Mesenchymal stem cell (in vitro differentiated cells and primary cell): Measurements from ENCODE around the gene STAB1.

Source experiments
- DNase-seq: peaks from one replicate; pipeline ENCODE4 v3.0.0-alpha.2; 2013
- H2AFZ ChIP-seq: one replicate; pipeline ENCODE4 v1.6.1; 2013; ENCODE audit warnings: low read depth, mild to moderate bottlenecking, control low read depth, inconsistent platforms, low read length, moderate library complexity
- H2AK5ac ChIP-seq: 2 replicates; pipeline ENCODE4 v1.6.1; 2013; ENCODE audit warnings: low read length, moderate library complexity, mild to moderate bottlenecking, inconsistent platforms; ENCODE audit not compliant: severe bottlenecking
- H2BK120ac ChIP-seq: one replicate; pipeline ENCODE4 v1.6.1; 2013; ENCODE audit warnings: low read depth, mild to moderate bottlenecking, inconsistent platforms, low read length, moderate library complexity
- H2BK12ac ChIP-seq, 2 experiments: one replicate each; pipeline ENCODE4 v1.6.1; 2013; ENCODE audit warnings: inconsistent platforms in 2 of 2, low read length in 2 of 2, mild to moderate bottlenecking in 2 of 2, moderate library complexity in 2 of 2, control low read depth in 1 of 2
- H2BK15ac ChIP-seq: one replicate; pipeline ENCODE4 v1.6.1; 2013; ENCODE audit warnings: mild to moderate bottlenecking, low read depth, inconsistent platforms; ENCODE audit not compliant: poor library complexity, severe bottlenecking
- H2BK5ac ChIP-seq: 2 replicates; pipeline ENCODE4 v1.6.1; 2013; ENCODE audit warnings: low read depth, mild to moderate bottlenecking, low read length, control low read depth, inconsistent platforms; ENCODE audit not compliant: poor library complexity, severe bottlenecking
- H3K14ac ChIP-seq, 2 experiments: one replicate each; pipeline ENCODE4 v1.6.1; 2013; ENCODE audit warnings: inconsistent platforms in 2 of 2, low read length in 2 of 2, control low read depth in 1 of 2, mild to moderate bottlenecking in 1 of 2, moderate library complexity in 1 of 2
- H3K18ac ChIP-seq, 2 experiments: one replicate each; pipeline ENCODE4 v1.6.1; 2013; ENCODE audit warnings: inconsistent platforms in 2 of 2, low read length in 2 of 2, control low read depth in 1 of 2, low read depth in 1 of 2, mild to moderate bottlenecking in 1 of 2
- H3K23ac ChIP-seq, 2 experiments: one replicate each; pipeline ENCODE4 v1.6.1; 2013; ENCODE audit warnings: inconsistent platforms in 2 of 2, low read length in 2 of 2, mild to moderate bottlenecking in 2 of 2, moderate library complexity in 2 of 2, control low read depth in 1 of 2
- H3K27ac ChIP-seq: 2 replicates; pipeline ENCODE4 v1.5.1; 2013; ENCODE audit warnings: mild to moderate bottlenecking, moderate library complexity, low read length, control low read depth, inconsistent platforms; ENCODE audit not compliant: poor library complexity, severe bottlenecking
- H3K27me3 ChIP-seq, 2 experiments: 2 replicates each; pipeline versions ENCODE4 v1.6.1 to v1.7.0; 2013; ENCODE audit warnings: low read length in 2 of 2, mild to moderate bottlenecking in 2 of 2, moderate library complexity in 2 of 2, control low read depth in 1 of 2, inconsistent platforms in 1 of 2; ENCODE audit not compliant: control insufficient read depth in 1 of 2, insufficient read depth in 1 of 2
- H3K36me3 ChIP-seq, 2 experiments: 2 replicates each; pipeline versions ENCODE4 v1.6.1 to v1.7.0; 2013; ENCODE audit warnings: low read length in 2 of 2, control low read depth in 1 of 2, inconsistent platforms in 1 of 2, low read depth in 1 of 2, mild to moderate bottlenecking in 1 of 2; ENCODE audit not compliant: insufficient read depth in 2 of 2, control insufficient read depth in 1 of 2
- H3K4ac ChIP-seq, 2 experiments: one replicate each; pipeline ENCODE4 v1.6.1; 2013; ENCODE audit warnings: inconsistent platforms in 2 of 2, low read length in 2 of 2, mild to moderate bottlenecking in 2 of 2, moderate library complexity in 2 of 2, control low read depth in 1 of 2, low read depth in 1 of 2
- H3K4me1 ChIP-seq: 2 replicates; pipeline ENCODE4 v1.6.1; 2013; ENCODE audit warnings: low read depth, low read length, control low read depth; ENCODE audit not compliant: control insufficient read depth, insufficient read depth
- H3K4me2 ChIP-seq: 2 replicates; pipeline ENCODE4 v1.6.1; 2013; ENCODE audit warnings: low read length, mild to moderate bottlenecking, inconsistent platforms; ENCODE audit not compliant: poor library complexity, severe bottlenecking
- H3K4me3 ChIP-seq, 2 experiments: 2 replicates each; pipeline versions ENCODE4 v1.5.1 to v1.7.0; 2013; ENCODE audit warnings: low read length in 2 of 2, mild to moderate bottlenecking in 2 of 2, control low read depth in 1 of 2, low read depth in 1 of 2; ENCODE audit not compliant: insufficient read depth in 1 of 2
- H3K79me1 ChIP-seq: replicated peaks from 2 replicates; pipeline ENCODE4 v1.6.1; 2013; ENCODE audit warnings: mild to moderate bottlenecking, control low read depth, low read length, inconsistent platforms; ENCODE audit not compliant: poor library complexity, severe bottlenecking
- H3K9ac ChIP-seq: 2 replicates; pipeline ENCODE4 v1.7.0; 2013; ENCODE audit warnings: mild to moderate bottlenecking, low read length, moderate library complexity
- H3K9me3 ChIP-seq: 2 replicates; pipeline ENCODE4 v1.7.0; 2013; ENCODE audit warnings: mild to moderate bottlenecking, low read length; ENCODE audit not compliant: control insufficient read depth
- H4K8ac ChIP-seq: one replicate; pipeline ENCODE4 v1.6.1; 2013; ENCODE audit warnings: inconsistent platforms, mild to moderate bottlenecking, low read length, moderate library complexity
- H4K91ac ChIP-seq: one replicate; pipeline ENCODE4 v1.6.1; 2013; ENCODE audit warnings: mild to moderate bottlenecking, low read length, inconsistent platforms
- WGBS: methylation state at CpG from one replicate; pipeline ENCODE4 v1.1.7; 2013; ENCODE audit warnings: mixed read lengths; 5-methylcytosine and 5-hydroxymethylcytosine counted together

STAB1 gene

DNA sequence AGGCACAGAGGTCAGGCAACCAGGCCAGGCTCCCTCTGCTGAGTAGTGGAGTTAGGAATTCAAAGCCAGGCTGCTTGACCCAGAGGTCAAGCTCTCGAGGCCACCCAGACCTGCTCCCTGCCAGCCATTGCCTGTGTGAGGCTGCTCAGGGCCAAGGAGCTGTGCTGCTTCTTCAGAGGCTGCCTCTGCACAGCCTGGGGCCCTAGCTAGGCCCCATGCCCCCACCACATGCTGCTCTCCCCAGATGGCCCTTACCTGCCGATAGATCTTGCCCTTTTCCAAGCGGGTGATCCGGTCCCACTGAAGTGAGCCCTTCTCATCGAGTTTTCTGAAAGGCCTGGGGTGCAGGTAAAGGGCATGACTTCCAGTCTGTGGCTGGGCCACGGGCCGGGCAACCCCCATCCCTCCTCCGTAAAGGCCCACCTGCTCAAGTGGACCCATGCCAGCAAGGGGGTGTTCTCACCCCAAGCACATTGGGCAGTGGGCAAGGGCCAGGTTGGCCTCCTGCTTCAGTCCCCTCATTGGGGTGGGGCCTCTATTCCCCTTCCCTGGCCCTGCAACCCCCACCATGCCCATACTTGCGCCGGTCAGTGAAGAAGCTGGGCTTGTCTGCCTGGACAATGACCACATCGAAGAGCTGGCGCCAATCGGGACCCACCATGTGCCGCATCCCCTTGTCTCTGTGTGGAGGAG, 32.0 kb downstream of the STAB1 start:
- H3K23ac ChIP-seq = no peak overlapping the region
- no peak overlapping the region for H3K18ac ChIP-seq
- no peak overlapping the region for H3K4me3 ChIP-seq
- H4K8ac ChIP-seq = no peak overlapping the region
- no peak overlapping the region for H3K4me2 ChIP-seq
- no peak overlapping the region for H4K91ac ChIP-seq
- no peak overlapping the region for H2AFZ ChIP-seq
- H3K14ac ChIP-seq = peak overlapping the region in 1 of 2 experiments; percentile 35
- DNase-seq = peak; percentile 23
- peaks cover 26% of the 10 kb centered on the region for H3K79me1 ChIP-seq
- peak overlapping the region in 1 of 2 experiments; percentile 48 for H2BK12ac ChIP-seq
- peaks cover 48 to 92% of the 10 kb centered on the region in 2 experiments for H3K36me3 ChIP-seq
- no peaks in the 10 kb centered on the region for H3K9me3 ChIP-seq
- H3K4me1 ChIP-seq = peaks cover 39% of the 10 kb centered on the region
- no peaks in the 10 kb centered on the region for H3K27me3 ChIP-seq
- no peak overlapping the region for H3K4ac ChIP-seq
- no peak overlapping the region for H3K27ac ChIP-seq
- no peak overlapping the region for H2BK15ac ChIP-seq
- H2AK5ac ChIP-seq = no peak overlapping the region
- no peak overlapping the region for H2BK5ac ChIP-seq
- H3K9ac ChIP-seq = no peak overlapping the region
- 90% methylated on average over 14 of the region's 14 CpGs for WGBS
- no peak overlapping the region for H2BK120ac ChIP-seq

DNA sequence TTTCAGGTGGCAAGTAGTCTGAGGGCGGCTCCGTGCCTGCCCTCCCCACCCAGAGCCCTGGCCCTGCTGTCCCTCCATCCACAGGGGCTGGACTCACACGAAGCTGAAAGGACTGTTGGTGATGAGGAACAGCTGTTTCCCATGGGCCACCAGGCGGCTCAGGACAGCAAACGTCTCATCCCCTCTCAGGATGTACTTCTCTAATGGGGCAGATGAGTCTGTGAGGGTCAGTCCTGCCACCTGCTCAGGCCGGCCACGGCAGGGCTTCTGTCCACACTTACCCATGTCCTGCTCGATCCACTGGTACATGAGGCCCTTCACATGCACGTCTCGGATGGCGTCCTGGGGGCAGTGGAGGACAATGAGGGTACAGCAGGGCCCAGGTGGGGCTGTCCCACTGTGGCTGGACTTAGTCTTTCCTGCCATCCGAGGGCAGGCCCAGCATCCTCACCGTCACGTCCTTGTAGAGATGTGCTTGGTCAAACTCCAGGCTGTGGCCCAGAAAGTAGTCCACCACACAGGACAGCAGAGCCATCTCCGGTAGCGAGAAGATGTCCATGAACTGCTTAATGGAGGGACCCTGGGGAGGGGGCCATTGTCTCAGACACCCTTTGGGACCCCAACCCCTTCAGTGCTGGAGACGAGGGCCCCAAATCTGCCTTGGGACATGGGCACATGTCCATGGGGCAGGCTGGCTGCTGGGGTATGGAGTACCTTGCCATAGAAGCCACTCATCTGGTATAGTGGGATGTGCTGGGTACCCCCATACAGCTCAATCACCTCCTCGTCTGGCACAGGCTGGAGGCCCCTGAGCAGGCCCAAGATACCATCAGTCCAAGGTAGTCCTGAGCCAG, 32.8 kb downstream of the STAB1 start:
- Histone ChIP-seq H3K36me3 (peaks cover 48 to 85% of the 10 kb centered on the region in 2 experiments), H3K14ac (no peak overlapping the region), H2AFZ (no peak overlapping the region), H2BK120ac (no peak overlapping the region), H3K18ac (no peak overlapping the region), H3K4ac (no peak overlapping the region), H3K27ac (no peak overlapping the region), H2BK12ac (peak overlapping the region in 1 of 2 experiments; percentile 48), H3K4me2 (no peak overlapping the region), H3K79me1 (peaks cover 26% of the 10 kb centered on the region), H2BK5ac (no peak overlapping the region), H2BK15ac (no peak overlapping the region), H3K4me1 (peaks cover 43% of the 10 kb centered on the region), H4K8ac (no peak overlapping the region), H2AK5ac (no peak overlapping the region), H3K9ac (no peak overlapping the region), H3K27me3 (no peaks in the 10 kb centered on the region), H3K9me3 (no peaks in the 10 kb centered on the region), H3K4me3 (no peak overlapping the region), H3K23ac (no peak overlapping the region), H4K91ac (no peak overlapping the region)
- 81% methylated on average over 18 of the region's 18 CpGs for WGBS
- DNase-seq = no peak

DNA sequence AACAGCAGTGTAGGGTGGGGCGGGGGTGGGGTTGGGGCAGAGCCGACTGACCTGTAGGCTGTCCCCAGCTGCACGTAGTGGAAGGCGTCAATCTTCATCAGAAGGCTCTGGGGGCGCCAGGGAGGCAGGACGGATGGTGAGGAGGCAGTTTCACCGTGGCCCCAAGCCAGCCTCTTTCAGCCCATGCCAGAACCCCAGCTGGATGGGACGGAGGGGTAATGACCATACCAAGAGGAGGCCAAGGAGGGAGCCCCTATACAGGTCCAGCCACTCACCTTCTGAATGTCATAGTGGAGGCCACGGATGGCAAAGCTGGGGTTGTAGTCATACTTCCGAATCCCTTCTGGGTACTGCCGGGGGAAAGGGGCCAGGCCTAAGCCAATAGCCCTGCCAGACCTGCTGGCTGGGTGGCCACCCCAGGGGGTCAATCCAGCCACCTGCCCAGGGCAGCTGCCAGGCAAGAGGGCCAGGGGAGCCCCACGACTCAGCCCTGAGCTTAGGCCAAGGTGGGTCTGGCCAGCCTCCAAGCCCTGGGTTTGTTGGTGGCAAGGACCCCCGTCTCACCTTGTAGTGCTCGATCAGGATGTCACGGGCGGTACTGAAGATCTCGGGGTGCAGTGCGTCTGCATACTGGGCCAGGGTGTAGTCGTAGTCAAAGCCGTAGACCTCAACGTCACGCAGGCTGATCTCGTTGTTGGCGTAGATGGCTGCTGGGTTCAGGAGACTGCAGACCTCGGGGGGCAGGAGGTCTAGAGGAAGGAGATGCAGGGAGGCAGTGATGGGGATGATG, 33.6 kb downstream of the STAB1 start:
- H3K9ac ChIP-seq = no peak overlapping the region
- H3K18ac ChIP-seq = no peak overlapping the region
- peaks cover 45% of the 10 kb centered on the region for H3K4me1 ChIP-seq
- H2AFZ ChIP-seq = no peak overlapping the region
- no peak overlapping the region for H3K27ac ChIP-seq
- no peak overlapping the region for H2BK12ac ChIP-seq
- 97% methylated on average over 25 of the region's 25 CpGs for WGBS
- no peak for DNase-seq
- no peak overlapping the region for H3K4me3 ChIP-seq
- no peak overlapping the region for H3K4me2 ChIP-seq
- no peak overlapping the region for H3K4ac ChIP-seq
- no peak overlapping the region for H4K8ac ChIP-seq
- H3K14ac ChIP-seq = no peak overlapping the region
- peak overlapping the region; percentile 43 for H4K91ac ChIP-seq
- no peaks in the 10 kb centered on the region for H3K27me3 ChIP-seq
- H3K9me3 ChIP-seq = no peaks in the 10 kb centered on the region
- H2AK5ac ChIP-seq = no peak overlapping the region
- no peak overlapping the region for H2BK15ac ChIP-seq
- H3K36me3 ChIP-seq = peaks cover 44 to 76% of the 10 kb centered on the region in 2 experiments
- peaks cover 26% of the 10 kb centered on the region for H3K79me1 ChIP-seq
- no peak overlapping the region for H2BK5ac ChIP-seq
- H3K23ac ChIP-seq = no peak overlapping the region
- no peak overlapping the region for H2BK120ac ChIP-seq
